H54 (cell line): ENCODE results near the gene MUC22.
"Not testable (repeated sequence)": the region's sequence is repeated elsewhere in the genome, so short reads cannot be mapped to it uniquely, and the experiment has no call there.

Experiments used
- DNase-seq: peaks from one replicate; pipeline ENCODE4 v3.0.0; 2011; ENCODE audit warnings: low spot score, mixed read lengths; ENCODE audit not compliant: insufficient read length
- FAIRE-seq: peaks from 3 replicates; lab custom pipeline; 2011; peaks lifted over from hg19 to GRCh38; lab: Jason Lieb, UNC
- POLR2A ChIP-seq: IDR thresholded peaks from 2 replicates; pipeline ENCODE4 v1.6.1; 2011; ENCODE audit warnings: low read depth, mild to moderate bottlenecking, low read length

MUC22 gene

GRCh38 chr6:30981942-30982772 is 28.1 kb upstream of the MUC22 start:
- DNase-seq (no peak), FAIRE-seq (peak; percentile 89)
- TF ChIP-seq POLR2A = no peak

DNA sequence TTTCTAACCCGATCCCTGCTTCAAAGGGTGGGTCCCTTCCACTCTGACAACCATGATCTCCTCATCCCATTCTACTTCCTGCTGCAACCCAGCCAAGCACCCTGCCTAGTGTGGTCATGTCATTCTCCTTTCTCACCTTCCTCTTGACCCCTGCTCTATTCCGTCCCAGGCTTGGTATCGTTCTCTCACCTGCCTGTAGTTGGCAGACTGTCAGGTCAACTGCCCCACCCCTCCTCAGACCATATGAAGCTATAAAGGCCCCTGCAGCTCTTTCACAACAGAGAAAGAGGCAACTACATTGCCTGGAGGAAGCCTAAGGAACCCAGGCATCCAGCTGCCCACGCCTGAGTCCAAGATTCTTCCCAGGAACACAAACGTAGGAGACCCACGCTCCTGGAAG is 26.8 kb upstream of the MUC22 start, which contains the start of gene MUC21:
Gene MUC21, plus strand, starts transcription at position 280 of the 400 bp plus-strand sequence. CDS start 241 bp downstream, outside the sequence.
- no peak for TF ChIP-seq POLR2A
- no peak for DNase-seq
- no peak for FAIRE-seq

DNA sequence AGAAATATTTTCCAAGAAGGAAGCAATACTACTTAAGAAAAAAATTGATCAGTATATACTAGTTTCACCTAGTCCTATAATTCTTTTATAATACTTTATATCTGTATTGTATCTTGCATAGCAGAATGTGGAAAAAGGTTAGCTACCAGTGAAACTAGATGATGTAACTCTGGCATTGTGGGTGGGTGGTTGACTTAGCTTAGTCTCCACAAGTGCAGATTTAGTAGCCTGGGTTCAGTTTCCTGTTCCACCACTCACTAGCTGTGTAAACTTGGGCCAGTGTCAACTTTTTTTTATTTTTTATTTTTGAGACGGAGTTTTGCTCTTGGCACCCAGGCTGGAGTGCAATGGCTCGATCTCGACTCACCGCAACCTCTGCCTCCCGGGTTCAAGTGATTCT is 24.8 kb upstream of the MUC22 start:
- FAIRE-seq (no peak), DNase-seq (no peak)
- TF ChIP-seq POLR2A = no peak

GRCh38 chr6:30987304-30987703 is 23.0 kb upstream of the MUC22 start:
- DNase-seq (no peak), FAIRE-seq (no peak)
- TF ChIP-seq POLR2A = no peak

DNA sequence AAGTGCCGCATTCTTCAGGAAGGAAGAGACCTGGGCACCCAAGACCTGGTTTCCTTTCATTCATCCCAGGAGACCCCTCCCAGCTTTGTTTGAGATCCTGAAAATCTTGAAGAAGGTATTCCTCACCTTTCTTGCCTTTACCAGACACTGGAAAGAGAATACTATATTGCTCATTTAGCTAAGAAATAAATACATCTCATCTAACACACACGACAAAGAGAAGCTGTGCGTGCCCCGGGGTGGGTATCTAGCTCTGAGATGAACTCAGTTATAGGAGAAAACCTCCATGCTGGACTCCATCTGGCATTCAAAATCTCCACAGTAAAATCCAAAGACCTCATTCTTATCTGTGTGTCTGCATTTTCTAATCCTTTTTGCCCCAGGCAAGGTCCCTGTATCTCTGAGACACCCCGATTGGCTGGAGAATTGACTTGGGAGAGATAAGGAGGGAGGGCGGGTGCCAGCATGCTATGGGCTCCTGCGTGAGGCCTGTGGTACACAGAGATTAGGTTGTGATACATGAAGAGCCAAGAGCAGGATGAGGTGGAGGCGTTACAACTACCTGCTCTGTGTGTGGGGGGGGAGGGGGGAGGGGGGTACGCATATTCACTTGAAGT is 22.0 kb upstream of the MUC22 start:
- FAIRE-seq (no peak), DNase-seq (no peak)
- TF ChIP-seq POLR2A = no peak

- DNase-seq = no peak
- FAIRE-seq = no peak
These were observed 19.7 kb upstream of the MUC22 start for GRCh38 chr6:30990422-30991086.

DNA sequence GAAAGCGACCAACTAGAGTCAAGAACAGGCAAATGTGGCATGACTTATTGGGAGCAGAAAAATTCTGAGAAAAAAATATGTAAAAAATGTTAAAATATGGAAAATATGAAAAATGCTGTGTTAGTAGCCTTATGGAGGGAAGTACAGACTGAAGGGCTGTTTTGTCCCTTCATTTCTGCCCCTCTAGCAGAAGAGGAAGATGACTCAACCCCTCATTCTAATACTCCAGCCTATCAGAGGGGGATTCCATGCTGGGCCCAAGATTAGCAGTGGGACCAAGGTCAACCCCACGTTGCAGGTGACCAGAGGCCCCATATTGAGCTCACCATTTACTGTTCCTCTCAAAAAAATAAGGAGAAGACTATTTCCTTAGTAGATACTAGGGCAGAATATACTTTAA is 18.4 kb upstream of the MUC22 start:
- DNase-seq (no peak), FAIRE-seq (no peak)
- TF ChIP-seq POLR2A = no peak

More at GRCh38 chr6:30990422-30991086, 19.7 kb upstream of the MUC22 start:
- TF ChIP-seq POLR2A = no peak

- DNase-seq = no peak
- no peak for TF ChIP-seq POLR2A
- no peak for FAIRE-seq
These were observed 13.0 kb upstream of the MUC22 start for GRCh38 chr6:30997301-30997700.

DNA sequence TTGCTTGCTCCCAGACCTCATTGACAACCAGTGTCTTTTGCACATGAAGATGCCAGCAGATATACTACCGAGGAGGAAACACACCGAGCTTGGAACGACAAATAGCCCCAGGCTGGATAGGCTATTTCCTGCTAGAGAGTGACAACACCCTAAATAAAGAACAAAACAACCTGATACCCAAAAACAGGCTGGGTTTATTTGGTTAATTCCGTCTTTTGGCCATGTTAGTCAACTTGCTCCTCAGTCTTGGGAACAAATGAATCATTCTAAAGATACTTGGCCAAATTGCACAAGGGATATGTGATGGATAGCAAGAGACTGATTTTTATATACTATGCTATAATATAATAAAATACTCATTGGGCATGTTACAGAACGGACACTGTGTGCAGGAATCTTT is 11.5 kb upstream of the MUC22 start:
- TF ChIP-seq POLR2A = no peak
- no peak for DNase-seq
- FAIRE-seq = no peak

DNA sequence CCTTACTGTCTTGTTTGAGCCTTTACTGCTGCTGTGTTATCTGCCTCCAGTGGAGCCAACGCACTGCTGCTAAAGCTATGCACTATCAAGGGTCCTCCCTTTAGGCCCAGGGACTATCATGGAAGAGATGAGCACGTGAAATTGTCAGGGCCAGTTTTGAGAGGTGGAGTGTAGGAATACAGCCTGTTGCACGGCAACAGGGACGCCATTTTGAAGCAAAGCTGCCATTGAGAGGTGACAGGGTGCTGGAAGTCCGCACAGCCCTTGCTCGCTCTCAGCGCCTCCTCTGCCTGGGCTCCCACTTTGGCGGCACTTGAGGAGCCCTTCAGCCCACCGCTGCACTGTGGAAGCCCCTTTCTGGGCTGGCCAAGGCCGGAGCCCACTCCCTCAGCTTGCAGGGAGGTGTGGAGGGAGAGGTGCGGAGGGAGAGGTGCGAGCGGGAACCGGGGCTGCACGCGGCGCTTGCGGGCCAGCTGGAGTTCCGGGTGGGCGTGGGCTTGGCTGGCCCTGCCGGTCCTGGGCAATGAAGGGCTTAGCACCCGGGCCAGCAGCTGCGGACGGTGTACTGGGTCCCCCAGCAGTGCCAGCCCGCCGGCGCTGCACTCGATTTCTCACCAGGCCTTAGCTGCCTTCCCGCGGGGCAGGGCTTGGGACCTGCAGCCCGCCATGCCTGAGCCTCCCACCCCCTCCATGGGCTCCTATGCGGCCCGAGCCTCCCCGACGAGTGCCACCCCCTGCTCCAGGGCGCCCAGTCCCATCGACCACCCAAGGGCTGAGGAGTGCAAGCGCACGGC is 10.0 kb upstream of the MUC22 start:
- DNase-seq, FAIRE-seq: not testable (repeated sequence)

- FAIRE-seq (no peak), DNase-seq (no peak)
- no peak for TF ChIP-seq POLR2A
These were observed 8.9 kb upstream of the MUC22 start for GRCh38 chr6:31001281-31001888.

DNA sequence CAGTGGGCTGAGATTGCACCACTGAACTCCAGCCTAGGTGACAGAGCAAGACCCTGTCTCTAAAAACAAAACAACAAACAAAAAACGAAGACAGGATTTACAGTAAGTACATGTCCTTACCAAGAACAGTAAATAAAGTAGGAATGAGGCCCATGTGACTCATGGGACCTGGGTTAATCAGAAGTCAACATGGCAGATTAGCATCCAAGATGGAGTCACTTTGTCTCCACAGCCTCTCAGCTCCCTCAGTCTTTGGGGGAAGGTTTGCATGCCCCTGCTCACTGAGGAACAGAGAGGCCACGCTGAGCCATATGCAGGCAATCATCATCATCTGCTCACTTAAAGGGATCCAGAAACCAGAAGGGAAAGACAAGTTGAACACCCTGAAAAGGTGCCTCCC is 7.8 kb upstream of the MUC22 start:
- no peak for TF ChIP-seq POLR2A
- no peak for FAIRE-seq
- no peak for DNase-seq

DNA sequence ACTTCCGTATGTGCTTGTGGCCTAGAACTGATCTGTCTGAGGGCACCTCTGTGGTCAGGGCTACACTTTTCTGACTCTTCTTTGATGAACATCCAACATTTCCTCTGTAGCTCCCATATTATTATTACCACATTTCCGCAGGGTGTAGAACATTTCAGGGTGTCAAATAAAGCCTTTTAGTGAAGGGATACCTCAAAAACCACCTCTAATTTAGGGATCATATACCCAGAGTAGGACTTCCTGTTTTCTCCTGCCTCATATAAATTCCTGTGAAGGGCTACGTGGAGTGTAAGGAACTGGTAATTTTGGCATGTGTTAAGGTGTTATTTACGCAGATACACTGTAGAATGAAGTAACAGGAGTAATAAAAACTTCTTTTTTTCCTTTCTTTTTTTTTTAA is 5.5 kb upstream of the MUC22 start:
- DNase-seq (no peak), FAIRE-seq (no peak)
- no peak for TF ChIP-seq POLR2A
